GM12873 (cell line): ENCODE measurements around the gene LENG8.

Experiments
- CTCF ChIP-seq: IDR thresholded peaks from 2 replicates; pipeline ENCODE4 v1.5.1; 2012; ENCODE audit warnings: low read depth, mild to moderate bottlenecking, moderate library complexity, low read length, control low read depth; ENCODE audit not compliant: insufficient read depth; ENCODE audit errors: missing control alignments

The LENG8 gene

DNA sequence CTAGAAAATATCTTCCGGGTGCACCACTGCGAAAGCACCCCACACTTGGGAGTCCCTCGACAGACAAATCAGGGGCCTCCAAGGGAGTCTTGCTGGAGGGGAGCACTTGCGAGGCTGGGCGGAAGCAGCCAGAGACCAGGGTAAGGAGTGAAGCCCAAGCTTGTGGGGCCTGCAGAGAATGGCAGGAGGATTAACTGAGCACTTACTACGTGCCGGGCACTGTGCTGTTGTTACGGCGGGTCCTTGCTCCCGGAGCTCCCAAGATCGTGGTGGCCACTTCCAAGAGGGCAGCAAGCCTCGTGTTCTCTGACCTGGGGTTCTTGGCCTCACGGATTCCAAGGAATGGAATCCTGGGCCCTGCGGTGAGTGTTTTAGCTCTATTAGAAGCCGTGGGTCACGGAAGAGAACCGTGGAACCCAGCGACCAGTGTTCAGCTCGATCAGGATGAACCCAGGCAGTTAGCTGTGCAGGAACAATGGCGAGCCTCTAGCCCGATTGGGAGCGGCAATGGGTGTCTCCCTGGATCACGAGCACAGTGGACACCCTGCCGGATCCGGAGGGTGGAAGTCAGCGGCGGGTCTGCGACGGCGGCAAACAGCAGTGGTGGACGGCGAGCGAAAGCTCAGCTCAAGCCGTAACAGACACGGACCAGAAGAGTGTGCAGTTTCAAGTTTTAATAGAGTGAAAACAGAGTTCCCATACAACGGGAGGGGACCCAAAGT is 24.2 kb upstream of the LENG8 start:
- no peak for TF ChIP-seq CTCF

DNA sequence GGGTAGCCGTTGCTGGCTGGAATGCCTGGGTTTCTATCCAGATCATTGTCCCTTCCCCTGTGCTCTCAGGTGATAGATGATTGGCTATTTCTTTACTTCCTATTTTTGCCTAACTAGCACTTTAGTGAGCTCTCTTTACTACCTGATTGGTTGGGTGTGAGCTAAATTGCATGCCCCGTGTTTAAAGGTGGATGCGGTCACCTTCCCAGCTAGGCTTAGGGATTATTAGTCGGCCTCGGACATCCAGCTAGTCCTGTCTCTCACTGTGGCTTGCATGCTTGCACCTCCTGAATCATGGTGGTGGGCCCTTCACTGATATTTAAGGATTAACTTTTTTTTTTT is 23.6 kb upstream of the LENG8 start:
- no peak for TF ChIP-seq CTCF

DNA sequence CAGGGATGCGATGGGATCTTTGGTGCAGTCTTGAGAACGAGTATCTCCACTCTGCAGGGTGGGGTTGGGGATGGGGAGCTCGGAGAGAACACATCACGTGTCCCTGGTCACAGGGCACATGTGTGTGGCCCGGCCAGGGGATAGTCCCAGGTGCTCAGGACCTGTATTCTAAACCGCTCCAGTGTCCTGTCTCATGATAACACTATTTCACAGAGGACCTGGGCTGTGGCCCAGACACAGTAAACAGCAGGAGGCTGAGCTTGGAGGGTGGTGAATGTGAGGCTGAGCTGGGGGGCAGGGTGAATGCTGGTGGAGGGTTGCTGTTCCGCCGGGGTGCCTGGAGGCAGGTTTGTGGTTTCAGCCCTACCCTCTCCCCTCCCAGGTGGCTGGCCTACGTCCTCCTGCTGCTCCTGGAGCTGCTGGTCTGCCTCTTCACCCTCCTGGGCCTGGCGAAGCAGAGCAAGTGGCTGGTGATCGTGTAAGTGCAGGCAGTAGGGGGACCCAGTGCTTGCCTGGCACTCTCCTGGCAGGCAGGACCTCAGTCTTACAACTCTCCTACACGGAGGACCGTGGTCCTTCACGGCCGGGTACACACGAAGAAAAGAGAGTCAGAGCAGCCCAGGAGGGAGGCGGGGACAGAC is 22.6 kb upstream of the LENG8 start:
- TF ChIP-seq CTCF = no peak

GRCh38 chr19:54427586-54427985 is 21.4 kb upstream of the LENG8 start:
- TF ChIP-seq CTCF = no peak

DNA sequence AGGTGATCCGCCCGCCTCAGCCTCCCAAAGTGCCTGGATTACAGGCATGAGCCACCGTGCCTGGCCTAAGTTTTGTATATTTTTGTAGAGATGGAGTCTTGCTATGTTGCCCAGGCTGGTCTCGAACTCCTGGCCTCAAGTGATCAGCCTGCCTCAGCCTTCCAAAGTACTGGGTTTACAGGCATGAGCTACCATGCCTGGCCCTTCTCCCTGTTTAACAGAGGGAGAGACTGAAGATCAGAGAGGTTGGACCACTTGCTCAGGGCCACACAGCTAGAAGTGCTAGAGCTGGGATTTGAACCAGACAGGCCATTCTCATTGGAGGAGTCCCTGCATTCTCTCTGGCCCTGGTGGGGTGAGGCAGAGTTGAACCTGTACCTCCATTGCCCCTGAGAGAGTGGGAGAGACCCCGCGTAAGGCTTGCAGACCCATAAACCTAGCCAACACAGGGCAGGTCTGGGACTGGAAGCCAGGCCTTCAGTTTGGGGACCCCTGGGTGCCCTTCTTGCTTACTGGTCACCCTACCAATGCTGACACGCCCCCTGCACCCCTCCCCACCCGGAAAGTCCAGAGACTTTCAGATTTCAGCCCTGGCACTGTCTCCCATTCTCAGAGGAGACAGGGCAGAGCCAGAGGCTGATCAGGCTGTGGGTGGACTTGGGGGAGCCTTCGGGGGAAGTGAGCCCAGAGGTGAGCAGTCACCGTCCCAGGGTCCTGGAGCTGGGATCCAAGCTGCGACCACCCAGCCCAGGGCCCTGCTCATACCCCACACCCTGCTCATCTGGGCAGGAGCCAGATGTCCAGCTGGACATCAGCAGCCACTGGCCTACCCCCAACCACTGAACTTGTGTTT is 20.4 kb upstream of the LENG8 start:
- no peak for TF ChIP-seq CTCF

GRCh38 chr19:54429176-54429495 is 19.9 kb upstream of the LENG8 start:
- TF ChIP-seq CTCF = no peak

- no peak for TF ChIP-seq CTCF
These were observed 19.3 kb upstream of the LENG8 start for GRCh38 chr19:54429545-54430227.
